Stomach (tissue), 9 donors: ENCODE results near the gene KIAA1671. TPM values are rescaled to one million over a fixed set of nuclear protein-coding genes. Genes with fewer than 3 reads are reported as not detected.

ENCODE experiments used
- DNase-seq, 2 donors: peaks; one replicate each; pipeline versions ENCODE4 v3.0.0 to v3.0.0-alpha.2; 2013 to 2019
- H3K27ac ChIP-seq, 5 donors: fragments of 200-600 bp in 4 of 5; sonication (generic) in 4 of 5; one replicate each; pipeline ENCODE4 v1.5.1; 2013 to 2019; ENCODE audit warnings: mild to moderate bottlenecking in 1 of 5, moderate library complexity in 1 of 5
- H3K27me3 ChIP-seq, 3 donors: fragments of 200-600 bp; sonication (generic); one replicate each; pipeline ENCODE4 v1.5.1; 2017 to 2019; ENCODE audit warnings: mixed run types in 1 of 3
- H3K36me3 ChIP-seq, 4 donors: fragments of 200-600 bp; sonication (generic); 1 replicate in 3 of 4; 2 replicates in 1 of 4; pipeline ENCODE4 v1.5.1; 2016 to 2019
- H3K4me1 ChIP-seq, 4 donors: fragments of 200-600 bp; sonication (generic); one replicate each; pipeline ENCODE4 v1.5.1; 2016 to 2019
- H3K4me3 ChIP-seq, 4 donors: fragments of 200-600 bp; sonication (generic) in 3 of 4; one replicate each; pipeline ENCODE4 v1.5.1; 2016 to 2019; ENCODE audit warnings: mild to moderate bottlenecking in 1 of 4
- H3K9me3 ChIP-seq, 4 donors: fragments of 200-600 bp; sonication (generic); one replicate each; pipeline ENCODE4 v1.5.1; 2016 to 2019
- EP300 ChIP-seq: sonication (generic); formaldehyde crosslinking; IDR thresholded peaks from one replicate; pipeline ENCODE4 v1.6.1; 2017; ENCODE audit warnings: antibody characterized with exemption
- POLR2A ChIP-seq, 4 donors: fragments of 450-650 bp; IDR thresholded peaks; one replicate each; pipeline ENCODE4 v1.6.1; 2016; ENCODE audit warnings: antibody characterized with exemption in 4 of 4, control low read depth in 2 of 4, mild to moderate bottlenecking in 1 of 4, moderate library complexity in 1 of 4
- POLR2AphosphoS5 ChIP-seq, 3 donors: sonication (generic); formaldehyde crosslinking; IDR thresholded peaks; one replicate each; pipeline ENCODE4 v1.6.1; 2016; ENCODE audit warnings: antibody characterized with exemption in 3 of 3
- WGBS, 5 donors: extraction: QIAGEN DNeasy Blood & Tissue Kit in 3 of 5; methylation state at CpG; one replicate each; pipeline versions ENCODE4 v1.1.5 to v1.1.7; 2013 to 2018; 5-methylcytosine and 5-hydroxymethylcytosine counted together
- intact Hi-C: fragments of 100-400 bp; cut with DNase I; formaldehyde crosslinking; loops from one replicate; pipeline ENCODE4 v1.15.1; 2023; ENCODE audit warnings: low total_unique reads
- polyA plus RNA-seq, 3 donors: library from polyadenylated mRNA; stranded (reverse); fragments of 200-250 nt; gene quantifications; one replicate each; pipeline ENCODE4 v1.2.3, GENCODE V29; 2013
- total RNA-seq, 5 donors: library from RNA; depleted of rRNA; stranded (reverse); fragments of >200 nt; gene quantifications; one replicate each; pipeline versions ENCODE4 v1.1.0 to v1.2.3, GENCODE V29; 2014 to 2016
- TF ChIP-seq, protein P1 (sequence below), 7 experiments: fragments of 450-650 bp in 4 of 7; fragments of 200-600 bp in 3 of 7; sonication (generic) in 3 of 7; IDR thresholded peaks; one replicate each; pipeline ENCODE4 v1.5.1; 2016 to 2019; ENCODE audit warnings: antibody characterized with exemption in 7 of 7, control low read depth in 2 of 7, mild to moderate bottlenecking in 1 of 7
- donor health status: healthy with polysubstance abuse.
- donor health status: Bipolar disorder and iron deficiency.
- donor health status: healthy.

The KIAA1671 gene
- total and polyA plus RNA-seq, 8 donors, result 5.7 to 80.5 (median 32.5) TPM

DNA sequence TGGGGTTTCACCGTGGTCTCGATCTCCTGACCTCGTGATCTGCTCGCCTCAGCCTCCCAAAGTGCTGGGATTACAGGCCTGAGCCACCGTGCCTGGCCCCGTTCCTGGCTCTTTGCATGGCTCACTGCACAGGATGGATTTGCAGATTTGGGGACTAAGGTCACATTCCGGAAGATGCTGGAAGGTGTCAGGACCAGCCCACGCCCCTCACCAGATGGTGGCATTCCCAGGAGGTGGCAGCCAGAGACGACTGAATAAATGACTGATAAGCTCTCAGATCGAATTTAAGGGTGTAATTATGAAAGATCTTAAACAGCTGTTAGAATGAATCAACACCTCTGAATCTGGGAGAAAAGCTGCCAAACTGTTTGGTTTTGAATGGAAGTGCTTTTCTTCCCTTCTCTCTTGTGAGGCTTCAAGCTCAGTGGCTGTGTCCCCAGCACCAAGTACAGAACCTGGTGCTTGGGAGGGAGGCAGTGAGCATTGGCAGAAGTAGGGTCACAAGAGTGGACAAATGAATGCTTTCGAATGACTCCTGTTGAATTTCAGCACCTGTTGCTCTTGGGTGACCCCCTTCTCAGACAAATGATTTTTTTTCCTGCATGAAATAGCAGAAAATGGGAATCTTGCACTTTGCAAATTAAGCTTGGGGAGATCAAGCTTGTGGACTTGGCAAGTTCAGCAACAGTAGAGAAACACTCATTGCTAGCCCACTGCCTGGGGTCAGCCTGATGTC lies 69.6 kb downstream of the KIAA1671 start:
- Histone ChIP-seq H3K4me3 (no peak overlapping the region), H3K27ac (no peak overlapping the region), H3K9me3 (no peaks in the 10 kb centered on the region), H3K4me1 (peaks cover 0 to 15% (median 9%) of the 10 kb centered on the region in 4 donors), H3K27me3 (no peaks in the 10 kb centered on the region), H3K36me3 (no peaks in the 10 kb centered on the region)
- 71 to 81% (median 79%) methylated on average over 11 of the region's 11 CpGs for WGBS, 5 donors
- no peak for TF ChIP-seq POLR2A (IDR thresholded peaks at IDR 0.05)
- no peak for TF ChIP-seq EP300
- no peak for TF ChIP-seq POLR2AphosphoS5 (IDR thresholded peaks at IDR 0.05)
- TF ChIP-seq, protein P1, sequence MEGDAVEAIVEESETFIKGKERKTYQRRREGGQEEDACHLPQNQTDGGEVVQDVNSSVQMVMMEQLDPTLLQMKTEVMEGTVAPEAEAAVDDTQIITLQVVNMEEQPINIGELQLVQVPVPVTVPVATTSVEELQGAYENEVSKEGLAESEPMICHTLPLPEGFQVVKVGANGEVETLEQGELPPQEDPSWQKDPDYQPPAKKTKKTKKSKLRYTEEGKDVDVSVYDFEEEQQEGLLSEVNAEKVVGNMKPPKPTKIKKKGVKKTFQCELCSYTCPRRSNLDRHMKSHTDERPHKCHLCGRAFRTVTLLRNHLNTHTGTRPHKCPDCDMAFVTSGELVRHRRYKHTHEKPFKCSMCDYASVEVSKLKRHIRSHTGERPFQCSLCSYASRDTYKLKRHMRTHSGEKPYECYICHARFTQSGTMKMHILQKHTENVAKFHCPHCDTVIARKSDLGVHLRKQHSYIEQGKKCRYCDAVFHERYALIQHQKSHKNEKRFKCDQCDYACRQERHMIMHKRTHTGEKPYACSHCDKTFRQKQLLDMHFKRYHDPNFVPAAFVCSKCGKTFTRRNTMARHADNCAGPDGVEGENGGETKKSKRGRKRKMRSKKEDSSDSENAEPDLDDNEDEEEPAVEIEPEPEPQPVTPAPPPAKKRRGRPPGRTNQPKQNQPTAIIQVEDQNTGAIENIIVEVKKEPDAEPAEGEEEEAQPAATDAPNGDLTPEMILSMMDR (IDR thresholded peaks at IDR 0.05), result no peak
- intact Hi-C loops, result no loop called here
- no peak for DNase-seq

DNA sequence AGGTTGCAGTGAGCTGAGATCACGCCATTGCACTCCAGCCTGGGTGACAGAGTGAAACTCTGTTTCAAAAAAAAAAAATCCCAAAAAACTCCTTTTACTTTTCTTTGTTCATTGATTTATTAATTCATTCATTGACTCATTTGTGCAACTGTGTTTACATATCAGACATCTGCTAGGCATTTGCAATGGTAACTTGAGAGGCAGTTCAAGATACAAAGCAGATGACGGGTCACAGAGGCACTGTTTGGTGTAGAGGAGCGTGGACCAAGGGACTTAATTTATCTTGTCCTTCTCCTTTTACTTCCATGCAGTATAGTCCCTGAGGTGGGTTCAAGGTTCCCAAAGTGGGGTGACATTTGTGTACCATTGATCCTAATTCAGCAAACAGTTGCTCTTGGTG lies 71.4 kb downstream of the KIAA1671 start:
- H3K27ac ChIP-seq, result no peak overlapping the region
- intact Hi-C loops, result no loop called here
- TF ChIP-seq POLR2A (IDR thresholded peaks at IDR 0.05) (no peak), POLR2AphosphoS5 (IDR thresholded peaks at IDR 0.05) (no peak), EP300 (no peak)
- TF ChIP-seq, protein P1 (IDR thresholded peaks at IDR 0.05), result no peak
- H3K36me3 ChIP-seq, result peaks cover 0 to 10% (median 3%) of the 10 kb centered on the region in 4 donors
- no peaks in the 10 kb centered on the region for H3K27me3 ChIP-seq
- no peaks in the 10 kb centered on the region for H3K9me3 ChIP-seq
- no peak overlapping the region for H3K4me3 ChIP-seq
- WGBS, 5 donors, result 78 to 89% (median 87%) methylated on average over 3 of the region's 3 CpGs
- H3K4me1 ChIP-seq, result peaks cover 0 to 22% (median 13%) of the 10 kb centered on the region in 4 donors
- no peak for DNase-seq

DNA sequence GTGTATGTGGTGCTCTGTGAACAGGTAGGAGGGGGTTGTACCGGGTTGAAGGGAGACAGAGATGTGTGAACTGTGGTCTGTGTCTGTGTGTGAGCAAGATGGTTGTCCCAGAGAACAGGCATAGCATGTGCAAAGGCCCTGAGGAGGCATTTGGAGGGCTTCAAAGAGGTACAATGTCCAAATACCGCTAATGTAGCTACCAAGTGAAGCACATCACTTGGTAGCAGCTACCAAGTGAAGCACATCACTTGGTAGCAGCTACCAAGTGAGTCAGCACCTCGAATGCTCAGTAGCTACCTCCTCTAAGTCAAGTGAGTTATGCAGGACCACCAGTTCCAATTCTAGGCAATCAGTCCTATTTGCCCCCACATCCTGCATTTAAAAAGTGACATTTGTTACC lies 72.4 kb downstream of the KIAA1671 start:
- no peak for DNase-seq
- TF ChIP-seq POLR2A (IDR thresholded peaks at IDR 0.05) (no peak), EP300 (no peak)
- TF ChIP-seq, protein P1 (IDR thresholded peaks at IDR 0.05), result no peak
- WGBS, 5 donors, result 81 to 93% (median 90%) methylated on average over 3 of the region's 3 CpGs
- Histone ChIP-seq H3K27me3 (no peaks in the 10 kb centered on the region), H3K27ac (peak overlapping the region in 1 of 5 donors; percentile 40), H3K9me3 (no peaks in the 10 kb centered on the region), H3K4me3 (no peak overlapping the region), H3K4me1 (peaks cover 0 to 22% (median 13%) of the 10 kb centered on the region in 4 donors), H3K36me3 (peaks cover 0 to 19% (median 7%) of the 10 kb centered on the region in 4 donors)
- intact Hi-C loops, result no loop called here

DNA sequence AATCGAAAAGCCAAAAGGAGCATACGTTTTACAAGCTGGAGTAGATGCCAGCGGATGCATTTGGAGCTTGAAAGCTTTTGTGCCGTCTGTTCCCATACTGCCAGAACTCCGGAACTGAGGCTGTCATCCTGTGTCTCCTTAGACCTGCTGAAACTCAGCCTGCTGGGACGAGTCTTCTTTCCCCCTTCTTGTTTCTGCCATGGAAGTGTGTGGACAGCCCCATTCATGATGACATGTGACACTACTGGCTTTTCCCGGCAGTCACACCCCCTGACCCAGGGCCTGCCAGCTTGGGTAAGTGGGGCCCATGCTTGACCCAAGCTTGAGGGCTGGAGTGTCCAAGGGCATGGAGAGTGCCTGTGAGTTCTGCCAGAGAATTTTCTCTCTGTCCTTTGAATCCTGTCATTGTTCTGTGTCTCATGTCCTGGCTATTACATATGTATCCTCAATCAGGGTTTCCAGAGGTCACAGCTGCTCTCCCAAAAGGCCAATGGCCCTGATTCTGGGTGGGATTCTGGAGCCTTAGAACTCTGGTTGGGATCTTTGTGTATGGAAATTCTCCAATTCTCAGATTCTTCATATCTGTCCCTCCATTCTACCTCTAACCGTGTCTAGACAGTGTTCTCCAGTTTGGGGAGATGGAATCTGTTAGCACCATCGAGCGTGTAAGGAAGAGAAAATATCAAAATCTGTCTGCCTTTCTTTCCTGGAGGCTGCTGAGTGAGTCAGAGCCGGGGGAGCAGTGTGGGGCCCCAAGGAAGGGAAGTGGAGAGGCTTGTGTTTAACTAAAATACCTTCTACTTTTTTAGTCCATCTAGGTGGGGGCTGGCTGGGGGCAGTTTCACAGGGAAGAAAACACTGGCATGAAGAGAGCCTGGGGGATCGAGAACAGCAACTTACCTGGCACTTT lies 73.2 kb downstream of the KIAA1671 start:
- intact Hi-C loops, result no loop called here
- Histone ChIP-seq H3K9me3 (no peaks in the 10 kb centered on the region), H3K4me3 (no peak overlapping the region), H3K27ac (peak overlapping the region; percentile 28 to 62 (median 42)), H3K4me1 (peaks cover 0 to 22% (median 13%) of the 10 kb centered on the region in 4 donors), H3K27me3 (no peaks in the 10 kb centered on the region), H3K36me3 (peaks cover 0 to 19% (median 7%) of the 10 kb centered on the region in 4 donors)
- no peak for TF ChIP-seq POLR2AphosphoS5 (IDR thresholded peaks at IDR 0.05)
- no peak for TF ChIP-seq EP300
- TF ChIP-seq, protein P1 (IDR thresholded peaks at IDR 0.05), result no peak
- no peak for TF ChIP-seq POLR2A (IDR thresholded peaks at IDR 0.05)
- WGBS, 5 donors, result 61 to 76% (median 70%) methylated on average over 12 of the region's 12 CpGs
- peak in 1 of 2 donors; percentile 72 for DNase-seq
